GM12801 (cell line): ENCODE data around the gene SPDEF.

Experiments used
- TF ChIP-seq, protein P1 (sequence below): IDR thresholded peaks from one replicate; pipeline ENCODE4 v1.5.1; 2011; ENCODE audit warnings: control low read depth; ENCODE audit not compliant: insufficient read length; ENCODE audit errors: extremely low read depth

Gene SPDEF

DNA sequence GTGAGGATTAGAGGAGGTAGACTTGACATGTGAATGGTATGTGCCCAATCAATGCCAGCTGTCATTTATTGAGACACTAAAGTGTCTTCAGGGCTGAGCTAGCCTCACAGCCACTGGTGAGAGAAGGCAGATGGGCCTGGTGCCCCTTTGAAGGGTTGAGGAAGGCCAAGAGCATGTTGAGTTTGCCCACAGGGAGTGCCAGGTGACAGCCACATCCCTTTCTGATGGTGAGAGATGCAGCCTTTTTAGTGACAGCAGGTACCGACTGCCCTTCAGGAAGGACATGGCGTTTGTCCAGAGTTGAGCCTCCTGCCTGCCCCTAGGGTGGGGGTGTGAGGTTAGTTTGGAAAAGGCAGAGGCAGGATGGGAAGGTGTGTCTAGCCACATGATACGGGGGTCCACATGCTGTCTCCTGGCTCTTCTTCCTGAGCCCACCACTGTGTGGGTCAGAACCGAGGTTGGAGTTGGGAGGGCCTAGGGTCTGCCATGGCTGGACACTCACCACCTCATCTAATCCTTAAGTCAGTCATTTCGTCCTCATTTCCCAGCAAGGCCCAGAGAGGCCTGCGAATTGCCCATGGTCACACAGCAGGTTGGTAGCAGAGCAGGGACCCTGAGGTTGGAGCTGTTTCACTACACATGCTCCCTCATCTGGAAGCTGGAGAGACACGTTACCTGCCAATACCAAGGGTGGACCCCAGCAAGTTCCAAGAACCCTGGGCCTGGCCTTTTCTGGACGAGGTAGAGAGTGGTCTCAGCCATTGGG lies 32.5 kb downstream of the SPDEF start:
- TF ChIP-seq, protein P1, sequence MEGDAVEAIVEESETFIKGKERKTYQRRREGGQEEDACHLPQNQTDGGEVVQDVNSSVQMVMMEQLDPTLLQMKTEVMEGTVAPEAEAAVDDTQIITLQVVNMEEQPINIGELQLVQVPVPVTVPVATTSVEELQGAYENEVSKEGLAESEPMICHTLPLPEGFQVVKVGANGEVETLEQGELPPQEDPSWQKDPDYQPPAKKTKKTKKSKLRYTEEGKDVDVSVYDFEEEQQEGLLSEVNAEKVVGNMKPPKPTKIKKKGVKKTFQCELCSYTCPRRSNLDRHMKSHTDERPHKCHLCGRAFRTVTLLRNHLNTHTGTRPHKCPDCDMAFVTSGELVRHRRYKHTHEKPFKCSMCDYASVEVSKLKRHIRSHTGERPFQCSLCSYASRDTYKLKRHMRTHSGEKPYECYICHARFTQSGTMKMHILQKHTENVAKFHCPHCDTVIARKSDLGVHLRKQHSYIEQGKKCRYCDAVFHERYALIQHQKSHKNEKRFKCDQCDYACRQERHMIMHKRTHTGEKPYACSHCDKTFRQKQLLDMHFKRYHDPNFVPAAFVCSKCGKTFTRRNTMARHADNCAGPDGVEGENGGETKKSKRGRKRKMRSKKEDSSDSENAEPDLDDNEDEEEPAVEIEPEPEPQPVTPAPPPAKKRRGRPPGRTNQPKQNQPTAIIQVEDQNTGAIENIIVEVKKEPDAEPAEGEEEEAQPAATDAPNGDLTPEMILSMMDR: no peak

DNA sequence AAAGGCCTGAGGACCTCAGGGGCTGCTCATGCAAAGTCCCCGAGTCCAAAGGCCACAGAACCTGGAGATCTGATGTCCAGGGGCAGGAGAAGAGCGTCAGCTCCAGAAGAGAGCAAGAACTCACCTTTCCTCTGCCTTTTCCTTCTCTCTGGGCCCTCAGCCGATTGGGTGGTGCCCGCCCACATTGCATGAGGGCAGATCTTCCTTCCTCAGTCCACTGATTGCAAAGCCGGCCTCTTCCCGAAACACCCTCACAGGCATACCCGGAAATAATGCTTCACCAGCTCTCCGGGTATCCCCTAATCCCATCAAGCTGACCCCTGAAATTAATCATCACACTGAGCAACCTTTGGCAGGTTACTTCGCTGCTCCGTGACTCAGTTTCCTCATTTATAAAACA lies 33.4 kb downstream of the SPDEF start:
- TF ChIP-seq, protein P1: no peak

DNA sequence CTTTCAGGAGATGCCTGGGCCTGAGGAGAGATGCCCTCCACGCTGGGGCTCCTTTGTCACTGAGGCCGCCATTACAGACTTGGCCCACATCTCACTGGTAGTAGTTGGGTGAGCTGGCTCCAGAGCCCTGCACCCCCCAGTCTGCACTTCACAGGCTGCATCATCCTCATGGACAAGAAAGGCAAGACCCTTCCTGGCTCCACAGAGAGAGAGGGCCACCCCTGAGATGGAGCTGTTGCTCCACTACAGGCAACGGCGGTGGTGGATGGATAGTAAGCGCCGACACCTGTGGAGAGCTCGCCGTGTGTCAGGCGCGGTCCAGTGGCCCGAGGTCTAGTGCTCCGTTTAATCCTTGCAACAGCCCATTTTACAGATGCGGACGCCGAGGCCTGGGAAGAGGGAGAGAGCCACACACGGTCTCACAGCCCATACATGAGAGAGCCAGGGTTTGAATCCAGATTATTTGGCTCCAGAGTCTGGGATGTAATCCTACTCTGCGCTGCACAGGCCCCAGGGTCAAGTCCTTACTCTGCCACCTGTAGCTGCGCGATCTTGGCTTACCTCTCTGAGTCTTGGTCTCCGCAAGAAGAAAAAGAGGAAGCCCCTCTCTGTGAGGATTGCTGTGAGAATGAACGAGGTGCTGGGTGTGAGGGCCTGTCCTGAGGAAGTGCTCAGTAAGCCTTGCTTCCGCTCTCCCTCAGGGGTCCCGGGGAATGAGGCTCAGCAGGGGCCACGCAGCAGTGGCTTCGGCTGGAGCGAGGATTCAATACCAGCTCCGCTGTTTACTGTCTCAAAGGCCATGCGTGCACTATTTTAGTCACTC lies 34.5 kb downstream of the SPDEF start:
- TF ChIP-seq, protein P1: no peak

DNA sequence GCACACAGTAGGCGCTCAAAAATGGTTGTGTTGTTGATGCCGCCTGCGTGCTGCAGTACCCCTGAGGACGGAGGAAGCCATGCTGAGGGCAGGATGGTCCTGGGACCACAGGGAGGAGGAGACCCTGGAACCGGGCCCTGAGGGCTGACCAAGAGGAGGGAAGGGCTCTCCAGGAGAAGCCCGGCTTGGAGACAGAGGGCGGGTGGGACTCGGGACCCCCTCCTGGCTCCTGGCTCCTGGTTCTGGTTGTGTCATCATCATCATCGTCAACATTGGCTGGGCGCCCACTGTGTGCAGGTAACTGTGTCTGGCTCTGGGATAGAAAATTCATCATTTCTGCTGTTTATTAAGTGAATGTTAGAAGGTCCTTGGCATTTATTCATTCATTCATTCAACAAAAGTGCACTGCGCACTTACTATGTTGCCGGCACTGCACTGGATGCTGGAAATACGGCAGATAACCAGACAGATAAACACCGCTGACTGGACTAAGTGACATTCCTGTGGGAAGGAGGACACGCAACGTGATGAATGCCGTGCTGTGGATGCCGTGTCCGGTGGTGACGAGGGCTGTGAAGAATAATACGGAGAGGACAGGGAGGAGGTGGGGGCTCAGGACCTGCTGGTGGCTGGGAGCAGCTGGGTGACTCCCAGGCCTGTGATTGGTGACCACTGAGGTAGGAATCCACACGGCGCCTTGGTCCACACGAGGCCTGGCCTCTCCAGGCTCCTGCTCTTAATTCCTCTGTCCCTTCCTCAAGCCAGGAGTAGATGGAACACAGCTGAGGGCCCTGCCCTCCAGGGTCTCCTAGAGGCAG lies 35.3 kb downstream of the SPDEF start:
- TF ChIP-seq, protein P1: no peak

DNA sequence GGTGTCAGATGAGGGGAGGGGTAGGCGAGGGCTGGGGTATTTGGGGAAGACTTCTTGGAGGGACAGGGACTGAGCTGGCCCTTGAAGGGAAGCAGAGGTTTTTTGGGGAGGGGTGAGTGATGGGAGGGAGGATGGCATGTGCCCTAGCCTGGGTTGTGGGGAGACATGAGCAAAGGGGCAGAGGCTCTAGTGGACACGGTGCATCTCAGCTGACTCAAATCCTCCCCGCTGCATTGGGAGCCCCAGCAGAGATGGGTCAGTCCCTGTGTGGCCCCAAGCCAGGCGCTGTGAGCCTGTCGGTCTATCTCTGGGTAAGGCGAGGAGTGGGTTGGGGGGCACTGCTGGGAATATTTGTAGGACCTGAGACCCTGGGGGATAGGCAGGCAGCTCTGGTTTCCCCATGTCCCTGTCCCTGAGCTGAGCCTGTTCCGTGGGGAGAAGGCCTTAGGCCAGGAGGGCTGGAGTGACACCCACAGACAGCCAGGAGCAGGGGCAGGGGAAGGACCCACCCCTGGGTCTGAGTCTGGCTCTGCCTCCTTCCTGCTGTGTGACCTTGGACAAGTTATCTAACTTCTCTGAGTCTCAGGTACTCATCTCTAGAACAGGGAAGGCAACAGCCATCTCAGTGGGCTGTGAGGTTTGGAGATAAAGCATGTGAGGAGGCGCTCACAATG lies 36.0 kb downstream of the SPDEF start:
- TF ChIP-seq, protein P1: no peak

DNA sequence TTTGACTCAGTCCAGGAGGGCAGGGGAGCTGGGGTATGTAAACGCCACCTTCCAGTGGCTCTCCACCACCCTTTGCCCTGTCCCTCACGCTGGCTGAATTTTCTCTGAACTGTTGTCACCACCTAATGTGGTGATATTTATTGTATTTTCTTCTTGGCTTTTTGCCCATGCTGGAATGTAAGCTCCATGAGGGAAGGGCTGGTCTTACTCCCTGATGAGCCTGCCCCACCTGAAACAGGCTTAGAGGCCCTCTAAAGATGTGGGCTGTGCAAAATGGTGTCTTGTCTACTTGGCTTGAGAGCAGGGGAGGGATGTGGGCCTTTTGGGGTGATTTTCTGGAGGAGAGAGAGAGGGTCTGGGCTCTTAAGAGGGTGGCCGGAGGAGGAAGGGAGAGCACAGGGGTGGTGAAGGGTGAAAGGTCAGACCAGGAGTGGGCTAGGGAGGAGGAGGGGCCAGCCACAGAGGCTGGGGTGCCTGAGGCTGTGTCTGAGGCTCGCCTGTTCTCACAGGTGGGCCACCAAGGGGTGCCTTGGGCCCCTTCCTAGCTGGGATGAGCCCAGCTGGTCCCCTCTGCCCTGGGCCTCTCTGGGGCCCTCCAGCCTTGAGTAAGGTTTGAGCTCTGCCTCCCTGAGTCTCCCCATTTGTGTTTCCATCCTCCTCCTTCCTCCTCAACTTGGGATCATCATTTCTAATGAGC lies 37.3 kb downstream of the SPDEF start:
- TF ChIP-seq, protein P1: no peak
